Cardiac muscle cell (in vitro differentiated cells and primary cell): ENCODE results near the gene THBS3. TPM values are rescaled to one million over a fixed set of nuclear protein-coding genes. Genes with fewer than 3 reads are reported as not detected.

Experiments used
- DNase-seq, 2 donors: peaks; one replicate each; pipeline versions ENCODE4 v3.0.0 to v3.0.0-alpha.2; 2010 to 2017; ENCODE audit warnings: low read depth in 1 of 2, low spot score in 1 of 2
- H3K27ac ChIP-seq: fragments of 200-600 bp; sonication (generic); 2 replicates; pipeline ENCODE4 v1.5.1; 2016
- H3K27me3 ChIP-seq: fragments of 200-600 bp; sonication (generic); 2 replicates; pipeline ENCODE4 v1.6.0; 2016; ENCODE audit warnings: control low read depth
- H3K36me3 ChIP-seq: fragments of 200-600 bp; sonication (generic); 2 replicates; pipeline ENCODE4 v1.5.1; 2016; ENCODE audit warnings: control low read depth
- H3K4me1 ChIP-seq: fragments of 200-600 bp; sonication (generic); 2 replicates; pipeline ENCODE4 v1.8.1; 2017; ENCODE audit warnings: low read depth, mild to moderate bottlenecking, mixed run types
- H3K4me3 ChIP-seq: fragments of 200-600 bp; sonication (generic); 2 replicates; pipeline ENCODE4 v1.5.1; 2016; ENCODE audit warnings: mild to moderate bottlenecking
- H3K9me3 ChIP-seq: fragments of 200-600 bp; sonication (generic); 2 replicates; pipeline ENCODE4 v1.5.1; 2017; ENCODE audit warnings: low read depth, mild to moderate bottlenecking, control low read depth
- CTCF ChIP-seq: IDR thresholded peaks from 2 replicates; pipeline ENCODE4 v1.5.1; 2012; ENCODE audit warnings: low read depth, mild to moderate bottlenecking, low read length
- polyA plus RNA-seq: library from polyadenylated mRNA; unstranded; fragments of >200 nt; fragmentation: Nextera tagmentation; extraction: Ambion mirVana; gene quantifications from 2 replicates; pipeline ENCODE4 v1.2.1, GENCODE V29; 2016
- total RNA-seq: library from RNA; depleted of rRNA; stranded (reverse); fragments of >200 nt; gene quantifications from 2 replicates; pipeline ENCODE4 v1.2.3, GENCODE V29; 2016

Gene THBS3
- total and polyA plus RNA-seq, 2 experiments from 2014 or later: 9.4 to 14.2 TPM

GRCh38 chr1:155174324-155175280 lies 33.1 kb downstream of the THBS3 start:
- no peak for TF ChIP-seq CTCF
- H3K27me3 ChIP-seq: peaks cover 6% of the 10 kb centered on the region
- H3K4me1 ChIP-seq: peaks cover 5% of the 10 kb centered on the region
- H3K9me3 ChIP-seq: no peaks in the 10 kb centered on the region
- H3K4me3 ChIP-seq: peak overlapping the region; percentile 74
- H3K27ac ChIP-seq: no peak overlapping the region
- H3K36me3 ChIP-seq: peaks cover 3% of the 10 kb centered on the region
- peak in 1 of 2 donors; percentile 38 for DNase-seq

DNA sequence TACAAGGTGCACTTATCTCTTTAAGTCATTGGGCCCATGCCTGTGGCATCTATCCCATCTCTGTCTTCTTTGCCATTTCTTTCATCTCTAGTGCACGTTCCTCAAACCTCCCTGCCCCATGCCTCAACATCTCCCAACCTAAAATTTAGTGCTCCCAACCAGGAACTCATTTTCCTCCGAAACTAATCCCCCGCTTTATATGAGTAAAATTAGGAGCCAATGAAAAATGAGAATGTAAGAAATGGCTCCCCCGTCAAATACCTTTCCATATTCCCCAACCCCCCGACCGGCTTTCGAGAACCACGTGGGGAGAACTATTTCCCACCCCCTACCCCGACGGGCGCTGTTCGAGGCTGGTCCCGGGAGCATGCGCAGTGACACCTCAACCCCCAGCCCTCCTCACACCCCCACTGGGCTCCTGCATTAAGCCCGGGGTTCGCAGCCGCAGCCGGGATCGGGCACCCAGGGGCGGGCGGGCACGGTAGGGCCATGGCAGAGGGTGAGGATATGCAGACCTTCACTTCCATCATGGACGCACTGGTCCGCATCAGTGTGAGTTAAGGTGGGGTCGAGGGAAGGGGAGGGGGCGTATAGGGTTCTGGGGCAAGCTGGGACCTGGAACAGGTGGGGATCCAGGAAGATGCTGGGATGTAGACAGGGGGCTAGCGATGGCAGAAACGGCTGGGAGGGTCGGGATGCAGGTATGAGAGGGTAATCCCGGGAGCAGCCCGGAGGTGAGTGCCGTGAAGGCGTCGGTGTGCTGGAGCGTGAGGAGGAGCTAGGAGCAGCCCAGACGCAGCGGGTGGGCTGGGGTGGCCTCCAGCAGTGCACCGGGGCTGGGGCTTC lies 34.0 kb downstream of the THBS3 start, which contains the start of gene TRIM46:
TSS of gene TRIM46 (plus strand) at position 372 of the 846 bp plus-strand sequence. CDS start at position 490, 118 bp downstream.
- DNase-seq: peak in 1 of 2 donors; percentile 50
- Histone ChIP-seq H3K4me3 (peak within 1 kb of the TSS; percentile 74), H3K27ac (peak within 1 kb of the TSS; percentile 87), H3K4me1 (peaks cover 5% of the 10 kb centered on the region), H3K9me3 (no peaks in the 10 kb centered on the region), H3K27me3 (peaks cover 6% of the 10 kb centered on the region), H3K36me3 (peaks cover 3% of the 10 kb centered on the region)
- no peak for TF ChIP-seq CTCF

DNA sequence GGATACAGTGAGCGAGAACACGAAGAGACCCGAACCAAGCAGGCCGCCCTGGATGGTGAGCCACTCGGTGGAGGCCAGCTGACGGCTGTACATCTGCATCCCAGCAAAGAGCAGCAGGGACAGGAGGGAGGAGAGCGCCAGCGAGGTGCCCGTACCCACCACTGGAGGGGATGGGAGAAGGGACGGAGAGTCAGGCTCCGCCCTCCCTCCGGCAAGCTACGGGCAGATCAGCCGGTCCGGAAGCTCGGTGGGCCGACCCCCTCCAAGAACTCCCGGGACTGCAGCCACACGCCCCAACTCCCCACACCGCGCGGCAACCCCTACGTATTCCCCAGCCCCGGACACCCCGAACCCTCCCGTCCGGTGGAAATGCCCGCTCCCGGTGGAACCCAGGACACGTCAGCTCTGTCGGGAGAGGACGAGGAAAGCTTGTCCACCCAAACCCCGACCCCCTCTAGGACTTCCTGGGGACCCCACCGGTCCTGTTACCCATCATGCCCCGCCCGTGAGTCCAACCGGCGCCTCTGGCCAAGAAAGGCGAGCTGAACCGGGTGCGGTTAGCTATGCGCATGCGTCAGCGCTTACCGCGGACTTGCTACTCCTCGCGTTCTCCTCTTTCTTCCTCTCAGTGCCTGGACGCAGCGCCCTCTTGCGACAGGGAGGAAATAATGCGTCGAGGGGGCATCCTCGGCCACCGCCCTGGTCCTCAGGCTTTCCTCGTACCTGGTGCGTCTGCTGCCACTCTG lies 34.8 kb downstream of the THBS3 start, which contains the start of gene KRTCAP2:
TSS of gene KRTCAP2 (minus strand) at position 573 of the 746 bp plus-strand sequence. CDS start at position 493, 80 bp downstream.
- peak; percentile 96 to 97 for DNase-seq
- peaks cover 3% of the 10 kb centered on the region for H3K36me3 ChIP-seq
- H3K4me3 ChIP-seq: peak within 1 kb of the TSS; percentile 74
- peak; percentile 93 for TF ChIP-seq CTCF
- H3K27me3 ChIP-seq: peaks cover 6% of the 10 kb centered on the region
- H3K27ac ChIP-seq: peak within 1 kb of the TSS; percentile 87
- H3K4me1 ChIP-seq: peaks cover 5% of the 10 kb centered on the region
- no peaks in the 10 kb centered on the region for H3K9me3 ChIP-seq

DNA sequence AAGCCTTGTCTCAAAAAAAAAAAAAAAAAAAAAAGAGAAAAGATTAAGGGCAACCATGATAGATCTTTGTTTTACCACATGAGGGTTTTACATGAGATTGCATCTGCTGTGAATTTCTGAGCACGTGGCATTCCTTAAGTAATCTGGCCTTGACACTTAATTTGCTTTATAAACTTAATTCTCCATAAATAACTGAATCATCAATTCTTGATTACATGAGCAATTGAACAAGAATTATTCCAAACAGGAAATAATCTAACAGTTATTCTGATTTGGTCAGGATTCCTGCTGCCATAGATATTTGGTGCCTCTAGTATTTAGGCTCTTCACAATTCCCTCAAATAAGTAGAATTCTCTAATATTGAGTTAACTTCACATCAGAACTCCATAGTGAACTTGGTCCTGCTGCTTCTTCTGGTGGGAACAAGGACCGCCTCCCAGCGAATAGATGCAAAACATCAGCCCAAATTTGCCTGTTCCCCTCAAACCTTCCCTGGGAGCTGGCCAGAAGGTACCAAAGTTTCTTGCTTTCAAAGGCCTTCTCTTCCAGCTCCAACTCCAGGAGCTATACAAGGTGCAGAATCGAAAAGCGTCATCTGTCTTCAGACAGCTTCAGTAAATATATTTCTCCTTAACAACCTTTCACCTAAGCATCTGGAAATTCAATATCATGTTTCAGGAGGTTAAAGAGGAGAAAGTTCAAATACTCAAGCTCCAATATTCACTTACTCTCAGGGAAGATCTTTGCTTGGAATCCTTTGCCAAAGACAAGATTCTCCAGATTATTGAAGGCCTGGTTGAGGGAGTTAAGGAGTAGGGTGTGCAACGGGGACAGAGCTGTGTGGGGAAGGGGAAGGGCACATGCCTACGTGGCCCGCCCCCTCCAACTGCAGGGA lies 35.6 kb downstream of the THBS3 start:
- peaks cover 5% of the 10 kb centered on the region for H3K4me1 ChIP-seq
- peak overlapping the region; percentile 87 for H3K27ac ChIP-seq
- H3K9me3 ChIP-seq: no peaks in the 10 kb centered on the region
- H3K4me3 ChIP-seq: peak overlapping the region; percentile 74
- no peak for TF ChIP-seq CTCF
- H3K27me3 ChIP-seq: peaks cover 6% of the 10 kb centered on the region
- no peak for DNase-seq
- peaks cover 3% of the 10 kb centered on the region for H3K36me3 ChIP-seq
